HG02571 (cell line): Measurements from ENCODE around the gene SORBS2.

Experiments used
- ATAC-seq: cut with Tn5 transposase; IDR thresholded peaks from one replicate; pipeline ENCODE4 v1.9.1; 2021; ENCODE audit warnings: mild to moderate bottlenecking, moderate library complexity; ENCODE audit not compliant: unreplicated experiment

The SORBS2 gene

DNA sequence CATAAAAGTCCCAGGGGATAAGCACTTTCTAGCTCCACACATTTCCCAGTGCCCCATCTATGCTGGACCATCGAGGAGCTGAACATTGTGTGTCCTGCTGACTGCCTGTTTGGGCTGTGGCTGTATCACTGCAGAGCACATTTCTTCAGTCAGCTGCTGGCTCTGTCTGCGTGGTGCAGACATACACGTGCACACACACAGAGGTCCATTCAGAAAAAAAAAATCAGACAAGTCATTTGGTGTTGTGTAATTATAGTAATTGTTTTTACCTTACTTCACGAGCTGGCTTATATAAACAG is 275.6 kb downstream of the SORBS2 start:
- ATAC-seq = no peak

GRCh38 chr4:185535612-185536410 is 276.2 kb downstream of the SORBS2 start:
- no peak for ATAC-seq
